HG03280 (cell line): ENCODE data around the gene SEPTIN3.

Source experiments
- ATAC-seq: cut with Tn5 transposase; IDR thresholded peaks from one replicate; pipeline ENCODE4 v1.9.1; 2021; ENCODE audit warnings: mild to moderate bottlenecking, moderate library complexity; ENCODE audit not compliant: unreplicated experiment

SEPTIN3 gene

GRCh38 chr22:41975299-41976069 lies 6.2 kb downstream of the SEPTIN3 start:
- ATAC-seq: no peak

GRCh38 chr22:41976070-41976901 lies 7.0 kb downstream of the SEPTIN3 start:
- peak; percentile 50 for ATAC-seq

- no peak for ATAC-seq
Observed at GRCh38 chr22:41976961-41977566, 7.8 kb downstream of the SEPTIN3 start.

- ATAC-seq: no peak
Observed at GRCh38 chr22:41978732-41979131, 9.5 kb downstream of the SEPTIN3 start.

- no peak for ATAC-seq
Observed at GRCh38 chr22:41979423-41980250, 10.4 kb downstream of the SEPTIN3 start.

DNA sequence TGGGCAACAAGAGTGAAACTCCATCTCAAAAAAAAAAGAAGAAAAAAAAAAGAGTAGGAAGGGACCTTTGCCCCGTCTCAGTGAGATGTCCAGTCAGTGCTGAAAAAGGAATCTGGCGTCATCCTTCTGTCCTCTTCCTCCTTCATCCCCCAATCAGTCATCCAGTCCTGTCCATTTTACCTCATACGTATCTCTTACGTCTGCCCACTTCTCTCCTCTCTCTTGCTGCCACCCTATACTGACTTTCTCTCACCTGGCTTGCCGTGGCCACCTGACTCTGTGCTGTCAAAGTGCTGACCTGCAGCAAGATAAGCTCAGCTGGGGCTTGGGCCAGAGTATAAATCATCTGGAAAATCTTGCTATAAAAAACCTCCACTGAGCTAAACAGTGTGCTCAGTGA lies 13.6 kb downstream of the SEPTIN3 start:
- ATAC-seq: no peak

- no peak for ATAC-seq
Observed at GRCh38 chr22:41983513-41984405, 14.5 kb downstream of the SEPTIN3 start.

DNA sequence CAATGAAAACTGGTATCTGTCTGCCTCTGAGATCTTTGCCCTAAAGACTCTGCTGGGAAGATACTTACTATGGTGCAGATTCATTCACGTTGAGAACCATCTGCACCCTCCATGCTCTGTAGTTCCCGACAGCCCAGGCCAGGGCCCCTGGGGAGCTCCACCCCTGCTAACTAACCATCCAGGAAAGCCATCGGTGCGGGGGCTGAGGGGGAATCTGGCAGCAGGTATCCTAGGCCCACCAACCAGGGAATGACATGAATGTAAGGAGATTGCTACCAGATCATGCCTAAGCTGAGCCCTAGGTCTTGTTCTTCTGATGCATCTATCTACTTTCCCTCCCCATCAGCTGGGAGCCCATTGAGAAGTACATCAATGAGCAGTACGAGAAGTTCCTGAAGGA lies 18.0 kb downstream of the SEPTIN3 start:
- ATAC-seq: no peak

DNA sequence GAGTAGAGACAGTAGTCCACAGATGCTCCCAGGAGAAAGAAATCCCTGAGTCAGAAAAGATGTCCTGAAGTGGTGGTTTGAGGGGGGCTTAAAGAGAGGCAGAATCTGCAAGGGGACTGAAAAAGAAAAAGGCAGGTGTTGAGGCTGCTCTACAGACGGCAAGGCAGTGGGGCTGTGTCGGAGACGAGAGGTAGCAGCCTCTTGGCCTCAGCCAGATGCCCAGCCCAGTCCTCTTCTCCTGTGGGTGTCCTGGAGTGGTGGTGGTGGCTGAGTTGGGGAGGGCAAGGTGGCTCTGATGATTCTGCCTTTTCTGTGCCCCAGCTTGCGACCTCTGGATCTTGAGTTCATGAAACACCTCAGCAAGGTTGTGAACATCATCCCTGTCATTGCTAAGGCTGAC lies 20.0 kb downstream of the SEPTIN3 start:
- no peak for ATAC-seq

DNA sequence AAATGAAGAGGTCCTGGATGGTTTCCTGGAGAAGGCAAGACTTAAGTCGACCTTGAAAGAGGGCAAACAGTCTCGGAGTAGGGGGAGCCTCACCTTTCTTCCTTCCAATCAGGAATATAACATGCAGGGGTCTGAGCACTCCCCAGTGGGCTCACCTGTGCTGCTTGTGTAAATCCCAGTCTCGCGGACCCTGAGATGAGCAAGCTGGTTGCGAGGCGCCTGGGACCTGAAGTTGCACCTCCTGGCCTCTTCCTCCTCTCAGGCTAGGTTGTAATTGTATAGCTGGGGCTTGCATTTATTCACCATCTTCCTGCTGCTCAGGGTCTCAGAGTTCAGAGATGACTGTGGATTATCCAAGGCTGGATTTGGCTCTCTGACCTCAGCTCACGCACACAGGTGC lies 21.9 kb downstream of the SEPTIN3 start:
- ATAC-seq: no peak

- no peak for ATAC-seq
Observed at GRCh38 chr22:41992496-41992895, 23.3 kb downstream of the SEPTIN3 start.

DNA sequence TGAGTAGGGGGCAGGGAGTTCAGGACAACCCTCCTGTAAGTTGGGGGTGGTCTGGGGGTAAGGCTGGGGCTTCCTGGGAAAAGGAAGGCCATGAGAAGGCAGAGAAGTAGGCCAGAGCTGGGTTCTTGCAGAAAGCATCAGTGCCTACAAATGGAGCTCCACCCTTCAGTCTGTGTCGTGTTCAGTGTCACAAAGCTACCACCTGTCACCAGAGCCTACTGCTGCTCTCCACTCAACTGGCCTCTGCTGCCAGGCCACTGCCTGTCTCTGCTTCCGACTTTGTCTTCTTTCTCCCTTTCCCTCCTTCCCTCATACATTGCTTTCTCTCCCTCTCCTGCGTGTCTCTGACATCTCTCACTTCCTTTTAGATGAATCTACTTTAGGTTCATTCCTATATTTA lies 26.0 kb downstream of the SEPTIN3 start:
- no peak for ATAC-seq

DNA sequence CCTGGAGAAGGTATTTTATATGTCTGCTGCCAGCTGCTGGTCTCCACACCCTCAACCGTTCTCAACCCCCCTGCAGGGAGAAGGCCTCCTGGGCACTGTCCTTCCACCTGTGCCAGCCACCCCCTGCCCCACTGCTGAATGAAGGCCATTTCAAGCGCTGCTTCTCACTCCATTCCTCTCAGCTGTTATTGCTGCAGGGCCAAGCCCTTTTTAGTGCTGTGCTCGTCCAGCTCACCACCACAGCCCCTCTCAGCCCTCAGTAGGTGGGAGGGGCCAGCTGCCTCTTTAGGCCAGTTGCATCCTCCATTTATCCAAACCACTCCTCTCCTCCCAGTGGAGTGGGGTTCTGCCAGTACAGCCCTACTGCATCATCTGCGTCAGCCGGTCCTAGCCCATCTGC lies 27.6 kb downstream of the SEPTIN3 start:
- no peak for ATAC-seq

GRCh38 chr22:41998361-41999261 lies 29.4 kb downstream of the SEPTIN3 start, which contains the start of gene WBP2NL:
WBP2NL (plus strand) TSS chr22:41998788; CDS start chr22:41998819, 31 bp downstream.
- no peak for ATAC-seq

DNA sequence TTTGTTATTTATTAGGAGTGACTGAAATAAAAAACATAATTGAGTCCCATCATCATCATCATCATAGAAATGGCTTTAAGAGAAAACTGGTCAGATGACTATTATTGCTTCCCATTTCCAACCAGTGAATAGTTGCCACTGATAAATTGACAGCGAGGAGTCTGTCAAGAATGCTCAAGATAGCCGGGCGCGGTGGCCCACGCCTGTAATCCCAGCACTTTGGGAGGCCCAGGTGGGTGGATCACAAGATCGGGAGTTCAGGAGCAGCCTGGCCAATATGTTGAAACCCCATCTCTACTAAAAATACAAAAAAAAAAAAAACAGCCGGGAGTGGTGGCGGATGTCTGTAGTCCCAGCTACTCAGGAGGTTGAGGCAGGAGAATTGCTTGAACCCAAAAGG lies 31.2 kb downstream of the SEPTIN3 start:
- ATAC-seq: no peak

DNA sequence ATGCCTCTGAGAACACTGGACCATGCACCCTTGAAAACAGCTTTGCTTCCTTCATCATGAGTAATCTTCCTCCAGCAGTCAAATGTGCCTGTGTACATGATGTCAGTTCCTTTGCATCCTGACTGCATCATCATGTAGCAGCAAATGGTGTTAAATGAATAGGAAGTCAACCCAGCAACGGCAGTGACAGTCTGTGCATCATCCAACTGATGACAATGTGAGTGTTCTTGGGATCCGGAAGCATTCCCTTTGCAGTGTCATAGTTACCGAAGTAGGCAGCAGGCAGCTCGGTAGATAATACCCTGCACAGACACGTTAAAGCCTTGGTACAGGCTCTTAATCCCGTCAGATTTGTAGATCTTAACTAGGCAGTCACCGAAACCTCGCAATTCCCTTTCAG lies 31.9 kb downstream of the SEPTIN3 start:
- no peak for ATAC-seq

GRCh38 chr22:42001706-42002105 lies 32.5 kb downstream of the SEPTIN3 start:
- ATAC-seq: no peak

GRCh38 chr22:42007922-42008321 lies 38.7 kb downstream of the SEPTIN3 start:
- no peak for ATAC-seq

- no peak for ATAC-seq
Observed at GRCh38 chr22:42010778-42011177, 41.5 kb downstream of the SEPTIN3 start.
